Measurements from ENCODE around the gene ELOVL6. TPM values are rescaled to one million over a fixed set of nuclear protein-coding genes. Genes with fewer than 3 reads are reported as not detected.
"Not testable (repeated sequence)": the region's sequence is repeated elsewhere in the genome, so short reads cannot be mapped to it uniquely, and the experiment has no call there.

ELOVL6 gene
- total and polyA plus RNA-seq, 4 donors: 12.7 to 36.6 (median 24.6) TPM

- no peak for DNase-seq (ENCODE audit: low read depth in 4 of 6, low spot score in 6 of 6)
- no peaks in the 10 kb centered on the region for H3K27me3 ChIP-seq (ENCODE audit: control insufficient read depth, insufficient read depth, low read length)
- no peak overlapping the region for H3K27ac ChIP-seq (ENCODE audit: low read depth, low read length)
- H3K4me3 ChIP-seq (ENCODE audit: low read depth, low read length): no peak overlapping the region
- no peaks in the 10 kb centered on the region for H3K9me3 ChIP-seq (ENCODE audit: control insufficient read depth, insufficient read depth, low read length)
- H3K4me1 ChIP-seq (ENCODE audit: control insufficient read depth, insufficient read depth, low read length): no peaks in the 10 kb centered on the region
- no CpG with 5 or more reads among the region's 2 CpGs for WGBS (ENCODE audit: insufficient coverage)
- no peaks in the 10 kb centered on the region for H3K36me3 ChIP-seq (ENCODE audit: control insufficient read depth, insufficient read depth, low read length)
These were observed 2.3 kb upstream of the ELOVL6 start for GRCh38 chr4:110200689-110201088.

GRCh38 chr4:110198049-110198434 lies 373 bp downstream of the ELOVL6 start:
- H3K27ac ChIP-seq (ENCODE audit: low read depth, low read length): peak overlapping the region; percentile 89
- no peaks in the 10 kb centered on the region for H3K9me3 ChIP-seq (ENCODE audit: control insufficient read depth, insufficient read depth, low read length)
- no peaks in the 10 kb centered on the region for H3K27me3 ChIP-seq (ENCODE audit: control insufficient read depth, insufficient read depth, low read length)
- peaks cover 5% of the 10 kb centered on the region for H3K4me1 ChIP-seq (ENCODE audit: control insufficient read depth, insufficient read depth, low read length)
- DNase-seq (ENCODE audit: low read depth in 4 of 6, low spot score in 6 of 6): peak in 5 of 6 donors; percentile 13 to 78 (median 52)
- under 1% methylated on average over 21 of the region's 24 CpGs for WGBS (ENCODE audit: insufficient coverage)
- peak overlapping the region; percentile 84 for H3K4me3 ChIP-seq (ENCODE audit: low read depth, low read length)
- no peaks in the 10 kb centered on the region for H3K36me3 ChIP-seq (ENCODE audit: control insufficient read depth, insufficient read depth, low read length)

DNA sequence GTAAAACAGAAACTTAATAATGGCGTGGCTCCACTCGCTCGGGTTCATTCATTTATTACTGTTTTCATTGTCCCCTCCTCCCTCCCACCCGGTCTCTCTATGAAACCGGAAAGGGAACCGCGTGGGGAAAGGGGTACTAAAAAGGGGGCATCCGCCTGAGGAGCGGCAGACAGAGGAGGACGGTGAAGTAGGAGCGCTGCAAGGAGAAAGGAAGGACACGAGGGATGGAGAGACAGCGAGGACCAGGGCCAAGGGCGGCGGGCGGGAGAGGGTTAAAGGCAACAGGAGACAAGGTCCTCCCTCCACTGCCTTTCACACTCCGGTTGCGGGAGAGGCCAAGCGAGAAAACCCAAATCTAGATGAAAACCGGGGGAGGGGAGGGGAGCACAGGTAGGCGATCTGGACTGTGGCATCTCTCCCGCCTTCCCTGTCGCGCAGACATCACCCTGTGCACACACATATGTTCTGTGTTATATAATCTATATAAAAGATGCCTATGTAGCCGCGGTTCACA lies 829 bp downstream of the ELOVL6 start:
- Histone ChIP-seq H3K4me1 (ENCODE audit: control insufficient read depth, insufficient read depth, low read length) (peaks cover 5% of the 10 kb centered on the region), H3K27ac (ENCODE audit: low read depth, low read length) (peak overlapping the region; percentile 89), H3K36me3 (ENCODE audit: control insufficient read depth, insufficient read depth, low read length) (no peaks in the 10 kb centered on the region), H3K9me3 (ENCODE audit: control insufficient read depth, insufficient read depth, low read length) (no peaks in the 10 kb centered on the region), H3K27me3 (ENCODE audit: control insufficient read depth, insufficient read depth, low read length) (no peaks in the 10 kb centered on the region), H3K4me3 (ENCODE audit: low read depth, low read length) (peak overlapping the region; percentile 84)
- 0% methylated on average over 5 of the region's 26 CpGs for WGBS (ENCODE audit: insufficient coverage)
- DNase-seq (ENCODE audit: low read depth in 4 of 6, low spot score in 6 of 6): peak; percentile 58 to 94 (median 74)

GRCh38 chr4:110196871-110197528 lies 1.4 kb downstream of the ELOVL6 start:
- WGBS (ENCODE audit: insufficient coverage): 0% methylated on average over 42 of the region's 47 CpGs
- peak overlapping the region; percentile 89 for H3K27ac ChIP-seq (ENCODE audit: low read depth, low read length)

GRCh38 chr4:110196206-110196870 lies 2.1 kb downstream of the ELOVL6 start:
- Histone ChIP-seq H3K27ac (ENCODE audit: low read depth, low read length) (peak overlapping the region; percentile 89), H3K4me1 (ENCODE audit: control insufficient read depth, insufficient read depth, low read length) (peaks cover 5% of the 10 kb centered on the region), H3K36me3 (ENCODE audit: control insufficient read depth, insufficient read depth, low read length) (no peaks in the 10 kb centered on the region), H3K4me3 (ENCODE audit: low read depth, low read length) (peak overlapping the region; percentile 84), H3K27me3 (ENCODE audit: control insufficient read depth, insufficient read depth, low read length) (no peaks in the 10 kb centered on the region), H3K9me3 (ENCODE audit: control insufficient read depth, insufficient read depth, low read length) (no peaks in the 10 kb centered on the region)
- WGBS (ENCODE audit: insufficient coverage): 0% methylated on average over 58 of the region's 58 CpGs
- peak; percentile 32 to 84 (median 62) for DNase-seq (ENCODE audit: low read depth in 4 of 6, low spot score in 6 of 6)

More at GRCh38 chr4:110196871-110197528, 1.4 kb downstream of the ELOVL6 start:
- H3K4me3 ChIP-seq (ENCODE audit: low read depth, low read length): peak overlapping the region; percentile 84
- H3K4me1 ChIP-seq (ENCODE audit: control insufficient read depth, insufficient read depth, low read length): peaks cover 5% of the 10 kb centered on the region
- no peaks in the 10 kb centered on the region for H3K36me3 ChIP-seq (ENCODE audit: control insufficient read depth, insufficient read depth, low read length)
- DNase-seq (ENCODE audit: low read depth in 4 of 6, low spot score in 6 of 6): peak in 5 of 6 donors; percentile 26 to 83 (median 54)
- H3K27me3 ChIP-seq (ENCODE audit: control insufficient read depth, insufficient read depth, low read length): no peaks in the 10 kb centered on the region
- no peaks in the 10 kb centered on the region for H3K9me3 ChIP-seq (ENCODE audit: control insufficient read depth, insufficient read depth, low read length)

GRCh38 chr4:110195561-110196205 lies 2.7 kb downstream of the ELOVL6 start:
- H3K4me3 ChIP-seq (ENCODE audit: low read depth, low read length): peak overlapping the region; percentile 84
- peak overlapping the region; percentile 89 for H3K27ac ChIP-seq (ENCODE audit: low read depth, low read length)
- under 1% methylated on average over 7 of the region's 11 CpGs for WGBS (ENCODE audit: insufficient coverage)
- no peaks in the 10 kb centered on the region for H3K27me3 ChIP-seq (ENCODE audit: control insufficient read depth, insufficient read depth, low read length)
- no peaks in the 10 kb centered on the region for H3K9me3 ChIP-seq (ENCODE audit: control insufficient read depth, insufficient read depth, low read length)
- peak in 1 of 6 donors; percentile 17 for DNase-seq (ENCODE audit: low read depth in 4 of 6, low spot score in 6 of 6)
- H3K4me1 ChIP-seq (ENCODE audit: control insufficient read depth, insufficient read depth, low read length): peaks cover 5% of the 10 kb centered on the region
- H3K36me3 ChIP-seq (ENCODE audit: control insufficient read depth, insufficient read depth, low read length): no peaks in the 10 kb centered on the region

GRCh38 chr4:110193822-110194761 lies 4.3 kb downstream of the ELOVL6 start:
- WGBS (ENCODE audit: insufficient coverage): 33% methylated on average over 3 of the region's 8 CpGs
- H3K4me1 ChIP-seq (ENCODE audit: control insufficient read depth, insufficient read depth, low read length): peaks cover 5% of the 10 kb centered on the region
- DNase-seq (ENCODE audit: low read depth in 4 of 6, low spot score in 6 of 6): peak; percentile 76 to 99 (median 84)
- no peaks in the 10 kb centered on the region for H3K9me3 ChIP-seq (ENCODE audit: control insufficient read depth, insufficient read depth, low read length)
- H3K36me3 ChIP-seq (ENCODE audit: control insufficient read depth, insufficient read depth, low read length): no peaks in the 10 kb centered on the region
- H3K27me3 ChIP-seq (ENCODE audit: control insufficient read depth, insufficient read depth, low read length): no peaks in the 10 kb centered on the region
- peak overlapping the region; percentile 76 for H3K27ac ChIP-seq (ENCODE audit: low read depth, low read length)
- peak overlapping the region; percentile 21 for H3K4me3 ChIP-seq (ENCODE audit: low read depth, low read length)

- not testable (repeated sequence) for H3K27me3 ChIP-seq (ENCODE audit: control insufficient read depth, insufficient read depth, low read length); H3K4me1 ChIP-seq (ENCODE audit: control insufficient read depth, insufficient read depth, low read length); DNase-seq (ENCODE audit: low read depth in 4 of 6, low spot score in 6 of 6); H3K4me3 ChIP-seq (ENCODE audit: low read depth, low read length); H3K9me3 ChIP-seq (ENCODE audit: control insufficient read depth, insufficient read depth, low read length); H3K36me3 ChIP-seq (ENCODE audit: control insufficient read depth, insufficient read depth, low read length)
- WGBS (ENCODE audit: insufficient coverage): 60% methylated on average over 2 of the region's 7 CpGs
- peak overlapping the region; percentile 76 for H3K27ac ChIP-seq (ENCODE audit: low read depth, low read length)
These were observed 5.1 kb downstream of the ELOVL6 start for GRCh38 chr4:110193287-110193686.

DNA sequence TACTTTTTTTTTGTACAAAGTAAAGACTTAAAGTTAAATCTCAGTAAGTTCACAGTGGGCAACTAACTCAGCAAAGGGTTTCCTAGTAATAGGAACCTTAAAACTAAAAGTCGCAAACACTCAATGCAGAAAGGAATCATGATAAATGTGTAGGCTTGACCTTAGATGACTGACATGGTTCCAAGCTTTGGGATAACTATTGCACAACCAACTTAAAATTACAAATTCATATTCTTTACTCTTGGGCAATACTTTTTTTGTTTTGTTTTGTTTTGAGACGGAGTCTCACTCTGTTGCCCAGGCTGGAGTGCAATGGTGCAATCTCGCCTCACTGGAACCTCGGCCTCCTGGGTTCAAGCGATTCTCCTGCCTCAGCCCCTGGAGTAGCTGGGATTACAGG lies 8.2 kb downstream of the ELOVL6 start:
- Histone ChIP-seq H3K4me3 (ENCODE audit: low read depth, low read length) (no peak overlapping the region), H3K27ac (ENCODE audit: low read depth, low read length) (no peak overlapping the region), H3K36me3 (ENCODE audit: control insufficient read depth, insufficient read depth, low read length) (no peaks in the 10 kb centered on the region), H3K4me1 (ENCODE audit: control insufficient read depth, insufficient read depth, low read length) (peaks cover 5% of the 10 kb centered on the region), H3K27me3 (ENCODE audit: control insufficient read depth, insufficient read depth, low read length) (no peaks in the 10 kb centered on the region), H3K9me3 (ENCODE audit: control insufficient read depth, insufficient read depth, low read length) (no peaks in the 10 kb centered on the region)
- no peak for DNase-seq (ENCODE audit: low read depth in 4 of 6, low spot score in 6 of 6)
- 94% methylated on average over 4 of the region's 5 CpGs for WGBS (ENCODE audit: insufficient coverage)

Data from spinal cord (tissue), 10 donors.